T-helper 2 cell treated with Interferon-gamma antibody and Interleukin-4, amounts not matched to agents 100 ng/mL and 5 ng/mL, for 36 hours (primary cell): ENCODE results near the gene FER1L5. TPM values are rescaled to one million over a fixed set of nuclear protein-coding genes. Genes with fewer than 3 reads are reported as not detected.

ENCODE experiments used
- intact Hi-C: fragments of 100-400 bp; cut with micrococcal nuclease; formaldehyde crosslinking; loops from one replicate; pipeline ENCODE4 v1.15.1; 2023
- total RNA-seq: library from RNA; stranded (reverse); gene quantifications from 2 replicates; pipeline ENCODE4 v1.2.3, GENCODE V29; 2022

FER1L5 gene
- total RNA-seq, 1 donor from 2014 or later: not detected

- intact Hi-C loops: no loop called here
Measured at GRCh38 chr2:96680561-96681141, 38.1 kb downstream of the FER1L5 start.

GRCh38 chr2:96681540-96681939, 39.0 kb downstream of the FER1L5 start:
- intact Hi-C loops: no loop called here

- intact Hi-C loops: no loop called here
Measured at GRCh38 chr2:96683307-96683706, 40.7 kb downstream of the FER1L5 start.

GRCh38 chr2:96683972-96684820, 41.6 kb downstream of the FER1L5 start:
- intact Hi-C loops: no loop called here

GRCh38 chr2:96684883-96685576, 42.5 kb downstream of the FER1L5 start:
- intact Hi-C loops: no loop called here

- intact Hi-C loops: no loop called here
Measured at GRCh38 chr2:96685577-96686459, 43.3 kb downstream of the FER1L5 start.

- intact Hi-C loops: no loop called here
Measured at GRCh38 chr2:96687266-96687665, 44.7 kb downstream of the FER1L5 start.

- intact Hi-C loops: no loop called here
Measured at GRCh38 chr2:96687711-96688640, 45.4 kb downstream of the FER1L5 start.

- intact Hi-C loops: no loop called here
Measured at GRCh38 chr2:96688649-96689430, 46.3 kb downstream of the FER1L5 start.

- intact Hi-C loops: no loop called here
Measured at GRCh38 chr2:96689431-96689991, 46.9 kb downstream of the FER1L5 start.

- intact Hi-C loops: no loop called here
Measured at GRCh38 chr2:96690306-96691021, 47.9 kb downstream of the FER1L5 start.

GRCh38 chr2:96691022-96691612, 48.6 kb downstream of the FER1L5 start:
- intact Hi-C loops: no loop called here

- intact Hi-C loops: no loop called here
Measured at GRCh38 chr2:96692094-96692971, 49.8 kb downstream of the FER1L5 start.

GRCh38 chr2:96693286-96694200, 51.0 kb downstream of the FER1L5 start:
- intact Hi-C loops: no loop called here

- intact Hi-C loops: no loop called here
Measured at GRCh38 chr2:96694279-96694678, 51.7 kb downstream of the FER1L5 start.
